Kidney (tissue), 14 donors: ENCODE measurements around the gene PRDX3. TPM values are rescaled to one million over a fixed set of nuclear protein-coding genes. Genes with fewer than 3 reads are reported as not detected.

Source experiments
- DNase-seq, 5 donors: peaks; one replicate each; pipeline ENCODE4 v3.0.0-alpha.2; 2013 to 2020
- FAIRE-seq: peaks from 2 replicates; lab custom pipeline; 2012; peaks lifted over from hg19 to GRCh38; lab: Jason Lieb, UNC
- H3K27ac ChIP-seq, 2 donors: one replicate each; pipeline ENCODE4 v1.7.0; 2013; ENCODE audit warnings: low read depth in 2 of 2, low read length in 2 of 2, inconsistent platforms in 1 of 2
- H3K27me3 ChIP-seq: one replicate; pipeline ENCODE4 v1.7.1; 2013; ENCODE audit warnings: low read length, inconsistent platforms; ENCODE audit not compliant: control insufficient read depth, insufficient read depth
- H3K36me3 ChIP-seq, 3 donors: one replicate each; pipeline versions ENCODE4 v1.7.0 to v1.7.1; 2013; ENCODE audit warnings: low read length in 3 of 3, control low read depth in 1 of 3, inconsistent platforms in 1 of 3; ENCODE audit not compliant: insufficient read depth in 3 of 3, control insufficient read depth in 2 of 3
- H3K4me1 ChIP-seq, 3 donors: one replicate each; pipeline versions ENCODE4 v1.7.0 to v1.7.1; 2013; ENCODE audit warnings: low read length in 3 of 3, inconsistent platforms in 1 of 3, low read depth in 1 of 3; ENCODE audit not compliant: control insufficient read depth in 2 of 3, insufficient read depth in 2 of 3
- H3K4me3 ChIP-seq, 3 donors: one replicate each; pipeline versions ENCODE4 v1.7.0 to v1.8.1; 2013; ENCODE audit warnings: low read length in 3 of 3, control low read depth in 1 of 3, inconsistent platforms in 1 of 3
- H3K9ac ChIP-seq, 3 donors: one replicate each; pipeline versions ENCODE4 v1.7.0 to v1.7.1; 2013; ENCODE audit warnings: low read length in 3 of 3, control low read depth in 1 of 3, inconsistent platforms in 1 of 3
- H3K9me3 ChIP-seq, 3 donors: one replicate each; pipeline versions ENCODE4 v1.7.0 to v1.7.1; 2013; ENCODE audit warnings: low read length in 3 of 3, control low read depth in 1 of 3, inconsistent platforms in 1 of 3; ENCODE audit not compliant: control insufficient read depth in 2 of 3, insufficient read depth in 1 of 3
- CTCF ChIP-seq: IDR thresholded peaks from 3 replicates; pipeline ENCODE4 v1.5.1; 2012; ENCODE audit warnings: mild to moderate bottlenecking, moderate library complexity, borderline replicate concordance; ENCODE audit not compliant: insufficient read depth; ENCODE audit errors: extremely low read depth
- intact Hi-C: fragments of 100-400 bp; cut with DNase I; formaldehyde crosslinking; loops from one replicate; pipeline ENCODE4 v1.11.1; 2022
- polyA plus RNA-seq: library from polyadenylated mRNA; stranded (reverse); fragments of 350-450 nt; fragmentation: Illumina TruSeq; extraction: RNeasy Lipid Tissue Mini Kit (QIAGEN cat#74804); gene quantifications from one replicate; pipeline ENCODE4 v1.2.3, GENCODE V29; 2014; ENCODE audit warnings: low read depth, low replicate concordance; ENCODE audit not compliant: insufficient read depth
- total RNA-seq: library from RNA; stranded (reverse); fragmentation: NEBNext Ultra II Directional; extraction: Animal tissue kit (Norgen Biotek cat#: 25700); gene quantifications from one replicate; pipeline ENCODE4 v1.2.1, GENCODE V29; 2021
- donor health status: control.
- donor health status: control.
- donor health status: control.
- donor health status: control.
- donor health status: control.
- donor health status: DM: yes; HTN: yes; CAD: no.
- donor health status: Normal renal cell carcinoma (clear cell type).

The PRDX3 gene
- total and polyA plus RNA-seq, 2 donors from 2014 or later: 118 to 294 TPM

GRCh38 chr10:119211176-119211575 is 32.6 kb upstream of the PRDX3 start:
- H3K4me3 ChIP-seq: no peak overlapping the region
- H3K27ac ChIP-seq: no peak overlapping the region
- H3K27me3 ChIP-seq: no peaks in the 10 kb centered on the region
- H3K36me3 ChIP-seq: no peaks in the 10 kb centered on the region
- DNase-seq: peak in 1 of 5 donors; percentile 65
- intact Hi-C loops: no loop called here
- peaks cover 0 to 8% (median 2%) of the 10 kb centered on the region in 3 donors for H3K4me1 ChIP-seq
- no peak overlapping the region for H3K9ac ChIP-seq
- no peak for FAIRE-seq
- no peak for TF ChIP-seq CTCF
- H3K9me3 ChIP-seq: no peaks in the 10 kb centered on the region

- H3K27ac ChIP-seq: no peak overlapping the region
Observed at GRCh38 chr10:119210633-119211032, 32.0 kb upstream of the PRDX3 start.

DNA sequence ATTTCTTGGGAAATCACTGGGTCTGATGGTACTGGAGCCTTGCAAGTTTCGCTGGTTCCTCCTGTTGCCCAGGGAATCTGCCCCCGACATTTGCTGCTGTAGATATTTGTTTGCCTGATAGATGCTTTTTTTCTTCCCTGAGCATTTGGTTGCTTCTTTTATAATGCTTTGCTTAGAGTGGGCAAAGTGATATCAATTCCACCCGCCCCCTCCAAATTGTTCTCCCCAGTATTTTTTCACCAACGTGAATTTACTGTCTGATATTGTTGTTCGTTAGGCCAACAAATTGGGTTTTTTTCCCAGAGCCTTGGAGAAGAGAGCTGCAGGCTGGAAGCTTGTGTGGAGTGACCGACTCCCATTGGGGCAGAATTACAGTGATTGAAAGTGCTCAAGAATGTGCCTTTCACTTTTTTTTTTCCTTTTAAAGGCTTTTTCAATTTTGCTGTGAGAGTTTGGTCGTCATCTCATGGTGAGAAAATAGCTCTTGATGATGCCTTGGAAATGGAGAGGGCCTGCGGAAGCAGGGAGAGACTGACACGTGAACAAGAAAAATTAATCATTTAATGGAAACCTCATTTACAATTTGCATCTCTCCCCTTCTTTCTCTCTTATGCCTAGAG is 31.2 kb upstream of the PRDX3 start:
- intact Hi-C loops: loop anchor here (10.0 kb wide), 1 partner anchor 235 kb away; no protein-coding TSS in a partner anchor
- H3K4me1 ChIP-seq: peaks cover 0 to 13% (median 2%) of the 10 kb centered on the region in 3 donors
- peak overlapping the region in 1 of 3 donors; percentile 26 for H3K9ac ChIP-seq
- TF ChIP-seq CTCF: no peak
- no peak overlapping the region for H3K27ac ChIP-seq
- DNase-seq: no peak
- peak overlapping the region in 2 of 3 donors; percentile 37 to 83 for H3K4me3 ChIP-seq
- no peaks in the 10 kb centered on the region for H3K27me3 ChIP-seq
- FAIRE-seq: no peak
- no peaks in the 10 kb centered on the region for H3K36me3 ChIP-seq
- H3K9me3 ChIP-seq: no peaks in the 10 kb centered on the region

More at GRCh38 chr10:119210633-119211032, 32.0 kb upstream of the PRDX3 start:
- peaks cover 0 to 13% (median 2%) of the 10 kb centered on the region in 3 donors for H3K4me1 ChIP-seq
- H3K9ac ChIP-seq: no peak overlapping the region
- FAIRE-seq (no peak), DNase-seq (no peak)
- no peaks in the 10 kb centered on the region for H3K27me3 ChIP-seq
- TF ChIP-seq CTCF: no peak
- no peaks in the 10 kb centered on the region for H3K36me3 ChIP-seq
- H3K9me3 ChIP-seq: no peaks in the 10 kb centered on the region
- intact Hi-C loops: no loop called here
- no peak overlapping the region for H3K4me3 ChIP-seq
